CD4-positive, alpha-beta memory T cell (primary cell): ENCODE measurements around the gene SAT2. TPM values are rescaled to one million over a fixed set of nuclear protein-coding genes. Genes with fewer than 3 reads are reported as not detected.
"Not testable (repeated sequence)": the region's sequence is repeated elsewhere in the genome, so short reads cannot be mapped to it uniquely, and the experiment has no call there.

ENCODE experiments used
- CTCF ChIA-PET: fragments of 350-600 bp; sonication (Branson Sonifier 250); formaldehyde crosslinking; loops from one replicate; lab custom pipeline; 2021; ENCODE audit warnings: inconsistent platforms; ENCODE audit not compliant: partially characterized antibody; lab: Charles Lee
- POLR2A ChIA-PET: fragments of 350-600 bp; sonication (Branson Sonifier 250); formaldehyde crosslinking; loops from one replicate; lab custom pipeline; 2021; ENCODE audit not compliant: partially characterized antibody; lab: Charles Lee
- DNase-seq, 5 donors: peaks; one replicate each; pipeline versions ENCODE4 v3.0.0 to v3.0.0-alpha.2; 2020 to 2022; ENCODE audit warnings: mixed read lengths in 1 of 5
- H3K27ac ChIP-seq: one replicate; pipeline ENCODE4 v1.7.0; 2013; ENCODE audit warnings: low read depth, low read length
- H3K27me3 ChIP-seq: 2 replicates; pipeline ENCODE4 v1.7.0; 2013; ENCODE audit warnings: mild to moderate bottlenecking, low read length, moderate library complexity; ENCODE audit not compliant: insufficient read depth
- H3K36me3 ChIP-seq: 2 replicates; pipeline ENCODE4 v1.7.0; 2013; ENCODE audit warnings: mild to moderate bottlenecking, low read length, moderate library complexity; ENCODE audit not compliant: insufficient read depth
- H3K4me1 ChIP-seq: 2 replicates; pipeline ENCODE4 v1.7.0; 2013; ENCODE audit warnings: mild to moderate bottlenecking, low read length, moderate library complexity; ENCODE audit not compliant: insufficient read depth
- H3K4me3 ChIP-seq, 2 donors: one replicate each; pipeline ENCODE4 v1.7.0; 2013; ENCODE audit warnings: low read length in 2 of 2, mild to moderate bottlenecking in 1 of 2
- H3K9me3 ChIP-seq, 2 donors: one replicate each; pipeline ENCODE4 v1.7.0; 2013; ENCODE audit warnings: low read length in 2 of 2, control low read depth in 1 of 2; ENCODE audit not compliant: control insufficient read depth in 1 of 2
- H3K27ac Mint-ChIP-seq, 7 donors: one replicate each; pipeline ENCODE4 v1.8.0; 2020 to 2021; ENCODE audit warnings: mixed read lengths in 7 of 7, mild to moderate bottlenecking in 6 of 7, inconsistent platforms in 3 of 7, moderate library complexity in 3 of 7
- H3K27me3 Mint-ChIP-seq, 2 donors: one replicate each; pipeline ENCODE4 v1.8.0; 2020 to 2021; ENCODE audit warnings: mixed read lengths in 2 of 2
- H3K36me3 Mint-ChIP-seq, 2 donors: one replicate each; pipeline ENCODE4 v1.8.0; 2020 to 2021; ENCODE audit warnings: mixed read lengths in 2 of 2, inconsistent platforms in 1 of 2, mild to moderate bottlenecking in 1 of 2
- H3K4me1 Mint-ChIP-seq, 4 donors: one replicate each; pipeline ENCODE4 v1.8.0; 2020 to 2021; ENCODE audit warnings: mixed read lengths in 4 of 4, mild to moderate bottlenecking in 1 of 4
- H3K4me3 Mint-ChIP-seq, 8 donors: one replicate each; pipeline ENCODE4 v1.8.0; 2020 to 2021; ENCODE audit warnings: mixed read lengths in 8 of 8, mild to moderate bottlenecking in 7 of 8, moderate library complexity in 6 of 8, inconsistent platforms in 3 of 8
- H3K9me3 Mint-ChIP-seq, 8 donors: one replicate each; pipeline ENCODE4 v1.8.0; 2020 to 2021; ENCODE audit warnings: mixed read lengths in 8 of 8, mild to moderate bottlenecking in 5 of 8, inconsistent platforms in 3 of 8, moderate library complexity in 1 of 8
- intact Hi-C: fragments of 100-400 bp; cut with micrococcal nuclease; formaldehyde crosslinking; loops from one replicate; pipeline ENCODE4 v1.15.1; 2023
- polyA plus RNA-seq, 2 donors: library from polyadenylated mRNA; unstranded; fragments of 300-500 nt; fragmentation: Illumina TruSeq; gene quantifications; one replicate each; pipeline ENCODE4 v1.2.3, GENCODE V29; 2021
- total RNA-seq, 2 experiments: library from RNA; stranded (reverse); gene quantifications; one replicate each; pipeline ENCODE4 v1.2.3, GENCODE V29; 2021

SAT2 gene
- total and polyA plus RNA-seq, 4 experiments from 2014 or later, result 27.0 to 76.9 (median 58.3) TPM

DNA sequence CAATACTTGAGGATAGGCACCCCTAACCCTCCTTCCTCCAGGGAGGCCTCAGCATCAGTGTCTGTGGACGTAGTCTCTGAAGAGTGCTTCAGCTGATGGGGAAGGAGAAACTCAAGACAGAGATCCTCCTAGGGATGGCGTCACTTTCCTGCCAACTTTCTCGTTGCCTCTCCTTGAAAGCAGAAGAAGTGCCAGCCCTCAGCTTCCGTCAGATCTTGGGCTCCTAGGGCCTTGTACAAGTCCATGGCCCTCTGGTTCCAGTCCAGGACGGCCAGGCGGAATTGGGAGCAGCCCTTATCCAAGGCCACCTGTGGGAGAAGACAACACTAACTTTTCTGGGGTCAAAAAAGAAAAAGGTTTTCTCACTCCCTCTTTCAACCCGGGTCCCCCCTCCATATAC lies 1.3 kb downstream of the SAT2 start:
- Mint-ChIP-seq H3K36me3 (peaks cover 0 to 6% of the 10 kb centered on the region in 2 donors), H3K4me3 (peak overlapping the region; percentile 38 to 95 (median 92)), H3K27me3 (no peaks in the 10 kb centered on the region), H3K27ac (peak overlapping the region in 2 of 7 donors; percentile 70 to 75), H3K4me1 (peaks cover 4 to 20% (median 11%) of the 10 kb centered on the region in 4 donors), H3K9me3 (no peaks in the 10 kb centered on the region)
- DNase-seq, result no peak
- no peaks in the 10 kb centered on the region for H3K36me3 ChIP-seq
- ChIA-PET POLR2A (interaction anchor here (1.0 to 3.8 kb wide), 7 partner anchors 12 to 171 kb away, joined by 3 to 84 read pairs (median 18); partner anchors contain the start of genes FXR2, MPDU1, POLR2A and SOX15), CTCF (interaction anchor here (1.1 to 2.9 kb wide), 6 partner anchors 10 to 108 kb away, joined by 3 to 28 read pairs (median 6); partner anchors contain the start of genes FXR2, TP53 and WRAP53)
- intact Hi-C loops, result no loop called here
- H3K4me3 ChIP-seq, result no peak overlapping the region
- no peaks in the 10 kb centered on the region for H3K27me3 ChIP-seq
- H3K4me1 ChIP-seq, result peaks cover 13% of the 10 kb centered on the region
- H3K9me3 ChIP-seq, result no peaks in the 10 kb centered on the region
- H3K27ac ChIP-seq, result no peak overlapping the region

- intact Hi-C loops, DNase-seq, H3K36me3 Mint-ChIP-seq, H3K27me3 ChIP-seq, H3K4me3 ChIP-seq, H3K36me3 ChIP-seq, H3K9me3 Mint-ChIP-seq, H3K27ac Mint-ChIP-seq, H3K9me3 ChIP-seq, H3K27ac ChIP-seq, H3K27me3 Mint-ChIP-seq: not testable (repeated sequence)
- Mint-ChIP-seq H3K4me1 (peaks cover 4 to 20% (median 11%) of the 10 kb centered on the region in 4 donors), H3K4me3 (peak overlapping the region in 2 of 8 donors; percentile 45 to 93)
- ChIA-PET POLR2A (interaction anchor here (3.1 to 3.8 kb wide), 2 partner anchors 11 to 61 kb away, joined by 46 to 84 read pairs; partner anchors contain the start of genes FXR2, TP53 and WRAP53), CTCF (interaction anchor here (1.1 to 2.9 kb wide), 3 partner anchors 10 to 62 kb away, joined by 3 to 28 read pairs (median 5); partner anchors contain the start of genes FXR2, TP53 and WRAP53)
- H3K4me1 ChIP-seq, result peaks cover 13% of the 10 kb centered on the region
Measured at GRCh38 chr17:7625749-7626148, 1.9 kb downstream of the SAT2 start.

GRCh38 chr17:7623661-7624060 lies 4.0 kb downstream of the SAT2 start:
- no peaks in the 10 kb centered on the region for H3K36me3 ChIP-seq
- H3K4me1 Mint-ChIP-seq, result peaks cover 3 to 20% (median 11%) of the 10 kb centered on the region in 4 donors
- POLR2A ChIA-PET, result interaction anchor here (1.0 kb wide), 1 partner anchor 9 kb away, joined by 3 read pairs; the partner anchor contains the start of gene FXR2
- no peaks in the 10 kb centered on the region for H3K9me3 Mint-ChIP-seq
- peaks cover 0 to 6% of the 10 kb centered on the region in 2 donors for H3K36me3 Mint-ChIP-seq
- CTCF ChIA-PET, result interaction anchor here (1.7 kb wide), 1 partner anchor 64 kb away, joined by 4 read pairs; the partner anchor contains the start of gene TP53
- H3K27me3 ChIP-seq, result no peaks in the 10 kb centered on the region
- DNase-seq, result no peak
- H3K27me3 Mint-ChIP-seq, result no peaks in the 10 kb centered on the region
- H3K4me3 ChIP-seq, result no peak overlapping the region
- no peak overlapping the region for H3K27ac Mint-ChIP-seq
- H3K9me3 ChIP-seq, result no peaks in the 10 kb centered on the region
- no peak overlapping the region for H3K4me3 Mint-ChIP-seq
- intact Hi-C loops, result no loop called here
- H3K4me1 ChIP-seq, result peaks cover 13% of the 10 kb centered on the region
- H3K27ac ChIP-seq, result no peak overlapping the region

- Histone ChIP-seq H3K4me1 (no peaks in the 10 kb centered on the region), H3K4me3 (no peak overlapping the region), H3K27me3 (no peaks in the 10 kb centered on the region), H3K9me3 (no peaks in the 10 kb centered on the region), H3K36me3 (no peaks in the 10 kb centered on the region), H3K27ac (no peak overlapping the region)
- CTCF ChIA-PET, result no interaction called here
- POLR2A ChIA-PET, result no interaction called here
- intact Hi-C loops, result no loop called here
- no peaks in the 10 kb centered on the region for H3K27me3 Mint-ChIP-seq
- H3K9me3 Mint-ChIP-seq, result no peaks in the 10 kb centered on the region
- no peak overlapping the region for H3K4me3 Mint-ChIP-seq
- no peak for DNase-seq
- H3K36me3 Mint-ChIP-seq, result no peaks in the 10 kb centered on the region
- H3K27ac Mint-ChIP-seq, result no peak overlapping the region
- no peaks in the 10 kb centered on the region for H3K4me1 Mint-ChIP-seq
Measured at GRCh38 chr17:7620835-7621234, 6.8 kb downstream of the SAT2 start.

- H3K27ac ChIP-seq, result no peak overlapping the region
- no peaks in the 10 kb centered on the region for H3K27me3 ChIP-seq
- Mint-ChIP-seq H3K4me3 (no peak overlapping the region), H3K27me3 (no peaks in the 10 kb centered on the region), H3K4me1 (peaks cover 4 to 12% (median 5%) of the 10 kb centered on the region in 4 donors), H3K27ac (no peak overlapping the region), H3K9me3 (no peaks in the 10 kb centered on the region), H3K36me3 (peaks cover 0 to 5% of the 10 kb centered on the region in 2 donors)
- ChIA-PET CTCF (interaction anchor here (0.7 kb wide), 1 partner anchor 192 kb away, joined by 3 read pairs; no protein-coding TSS in a partner anchor), POLR2A (no interaction called here)
- no peak for DNase-seq
- intact Hi-C loops, result no loop called here
- H3K9me3 ChIP-seq, result no peaks in the 10 kb centered on the region
- H3K36me3 ChIP-seq, result no peaks in the 10 kb centered on the region
- H3K4me1 ChIP-seq, result peaks cover 6% of the 10 kb centered on the region
- no peak overlapping the region for H3K4me3 ChIP-seq
Measured at GRCh38 chr17:7618608-7619007, 9.0 kb downstream of the SAT2 start.

DNA sequence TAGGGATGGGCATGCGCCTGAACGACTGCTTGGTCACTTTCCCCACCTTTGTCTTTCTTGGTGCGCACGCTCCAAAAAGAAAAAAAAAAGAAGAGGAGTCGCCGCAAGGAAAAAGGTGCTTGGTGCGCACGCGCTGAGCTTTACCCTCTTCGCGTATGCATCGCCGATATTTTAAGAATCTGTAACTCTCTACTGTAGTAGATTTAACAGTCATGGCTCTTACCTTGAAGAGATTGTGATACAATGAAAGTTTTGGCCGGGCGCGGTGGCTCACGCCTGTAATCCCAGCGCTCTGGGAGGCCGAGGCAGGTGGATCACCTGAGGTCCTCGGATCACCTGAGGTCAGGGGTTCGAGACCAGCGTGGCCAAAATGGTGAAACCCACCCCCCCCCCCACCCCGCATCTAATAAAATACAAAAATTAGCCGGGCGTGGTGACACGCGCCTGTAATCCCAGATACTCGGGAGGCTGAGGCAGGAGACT lies 12.3 kb downstream of the SAT2 start:
- H3K4me1 ChIP-seq, result peaks cover 39% of the 10 kb centered on the region
- no peaks in the 10 kb centered on the region for H3K27me3 ChIP-seq
- peaks cover 8% of the 10 kb centered on the region for H3K36me3 ChIP-seq
- H3K4me3 Mint-ChIP-seq, result peak overlapping the region; percentile 86 to 95 (median 93)
- no peaks in the 10 kb centered on the region for H3K9me3 ChIP-seq
- H3K36me3 Mint-ChIP-seq, result peaks cover 10% of the 10 kb centered on the region in 2 donors
- H3K9me3 Mint-ChIP-seq, result no peaks in the 10 kb centered on the region
- no peak for DNase-seq
- H3K4me1 Mint-ChIP-seq, result peaks cover 22 to 43% (median 33%) of the 10 kb centered on the region in 4 donors
- ChIA-PET CTCF (interaction anchor here (1.3 to 2.8 kb wide), 9 partner anchors 10 to 72 kb away, joined by 3 to 22 read pairs (median 4); partner anchors contain the start of genes SAT2, TP53 and WRAP53), POLR2A (interaction anchor here (0.6 to 5.0 kb wide), 20 partner anchors 8 to 612 kb away, joined by 3 to 105 read pairs (median 4); partner anchors contain the start of genes ATP1B2, MPDU1, POLR2A and SAT2)
- H3K4me3 ChIP-seq, result peak overlapping the region; percentile 74 to 78
- peak overlapping the region; percentile 83 to 98 (median 97) for H3K27ac Mint-ChIP-seq
- H3K27ac ChIP-seq, result peak overlapping the region; percentile 61
- intact Hi-C loops, result loop anchor here (1.0 kb wide), 5 partner anchors 12 to 211 kb away; partner anchors contain the start of genes SAT2, SENP3, TMEM256 and WRAP53
- no peaks in the 10 kb centered on the region for H3K27me3 Mint-ChIP-seq
